SK-N-SH (cell line): ENCODE measurements around the gene TOMM20.

ENCODE experiments used
- TF ChIP-seq, protein P1 (sequence below): IDR thresholded peaks from 2 replicates; pipeline ENCODE4 v1.6.1; 2012; ENCODE audit warnings: mild to moderate bottlenecking, low read depth, low read length, moderate library complexity
- TF ChIP-seq, protein P2 (sequence below): fragments of 200-600 bp; sonication (generic); IDR thresholded peaks from 2 replicates; pipeline ENCODE4 v1.6.1; 2017; ENCODE audit warnings: antibody characterized with exemption, mild to moderate bottlenecking, moderate library complexity

DNA sequence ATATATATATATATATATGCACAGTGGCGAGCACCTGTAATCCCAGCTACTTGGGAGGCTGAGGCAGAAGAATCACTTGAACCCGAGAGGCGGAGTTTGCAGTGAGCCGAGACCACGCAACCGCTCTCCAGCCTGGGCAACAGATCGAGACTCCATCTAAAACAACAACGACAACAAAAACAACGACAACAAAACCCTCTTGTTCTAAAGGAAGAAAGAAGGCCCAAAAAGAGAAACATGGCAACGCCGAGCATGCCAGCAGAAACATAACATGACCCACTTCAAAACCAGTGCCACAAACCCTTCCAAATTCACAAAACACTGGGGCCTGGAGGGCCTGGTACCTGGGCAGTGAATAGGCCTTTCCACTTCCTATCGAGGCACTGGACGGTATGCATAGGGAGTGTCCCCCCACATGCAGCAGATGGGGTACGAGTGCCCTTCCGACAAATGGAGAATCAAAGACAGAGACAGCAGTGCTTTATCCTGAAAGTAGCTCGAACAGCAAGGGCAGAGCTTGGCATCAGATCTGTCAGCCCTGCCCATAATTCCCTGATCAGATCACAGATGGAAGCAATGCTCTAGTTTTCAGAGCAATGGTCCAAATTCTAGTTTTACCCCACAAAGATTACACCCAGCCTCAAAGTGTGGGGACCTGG is 52.0 kb downstream of the TOMM20 start:
- TF ChIP-seq, protein P1, sequence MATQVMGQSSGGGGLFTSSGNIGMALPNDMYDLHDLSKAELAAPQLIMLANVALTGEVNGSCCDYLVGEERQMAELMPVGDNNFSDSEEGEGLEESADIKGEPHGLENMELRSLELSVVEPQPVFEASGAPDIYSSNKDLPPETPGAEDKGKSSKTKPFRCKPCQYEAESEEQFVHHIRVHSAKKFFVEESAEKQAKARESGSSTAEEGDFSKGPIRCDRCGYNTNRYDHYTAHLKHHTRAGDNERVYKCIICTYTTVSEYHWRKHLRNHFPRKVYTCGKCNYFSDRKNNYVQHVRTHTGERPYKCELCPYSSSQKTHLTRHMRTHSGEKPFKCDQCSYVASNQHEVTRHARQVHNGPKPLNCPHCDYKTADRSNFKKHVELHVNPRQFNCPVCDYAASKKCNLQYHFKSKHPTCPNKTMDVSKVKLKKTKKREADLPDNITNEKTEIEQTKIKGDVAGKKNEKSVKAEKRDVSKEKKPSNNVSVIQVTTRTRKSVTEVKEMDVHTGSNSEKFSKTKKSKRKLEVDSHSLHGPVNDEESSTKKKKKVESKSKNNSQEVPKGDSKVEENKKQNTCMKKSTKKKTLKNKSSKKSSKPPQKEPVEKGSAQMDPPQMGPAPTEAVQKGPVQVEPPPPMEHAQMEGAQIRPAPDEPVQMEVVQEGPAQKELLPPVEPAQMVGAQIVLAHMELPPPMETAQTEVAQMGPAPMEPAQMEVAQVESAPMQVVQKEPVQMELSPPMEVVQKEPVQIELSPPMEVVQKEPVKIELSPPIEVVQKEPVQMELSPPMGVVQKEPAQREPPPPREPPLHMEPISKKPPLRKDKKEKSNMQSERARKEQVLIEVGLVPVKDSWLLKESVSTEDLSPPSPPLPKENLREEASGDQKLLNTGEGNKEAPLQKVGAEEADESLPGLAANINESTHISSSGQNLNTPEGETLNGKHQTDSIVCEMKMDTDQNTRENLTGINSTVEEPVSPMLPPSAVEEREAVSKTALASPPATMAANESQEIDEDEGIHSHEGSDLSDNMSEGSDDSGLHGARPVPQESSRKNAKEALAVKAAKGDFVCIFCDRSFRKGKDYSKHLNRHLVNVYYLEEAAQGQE = no peak
- TF ChIP-seq, protein P2, sequence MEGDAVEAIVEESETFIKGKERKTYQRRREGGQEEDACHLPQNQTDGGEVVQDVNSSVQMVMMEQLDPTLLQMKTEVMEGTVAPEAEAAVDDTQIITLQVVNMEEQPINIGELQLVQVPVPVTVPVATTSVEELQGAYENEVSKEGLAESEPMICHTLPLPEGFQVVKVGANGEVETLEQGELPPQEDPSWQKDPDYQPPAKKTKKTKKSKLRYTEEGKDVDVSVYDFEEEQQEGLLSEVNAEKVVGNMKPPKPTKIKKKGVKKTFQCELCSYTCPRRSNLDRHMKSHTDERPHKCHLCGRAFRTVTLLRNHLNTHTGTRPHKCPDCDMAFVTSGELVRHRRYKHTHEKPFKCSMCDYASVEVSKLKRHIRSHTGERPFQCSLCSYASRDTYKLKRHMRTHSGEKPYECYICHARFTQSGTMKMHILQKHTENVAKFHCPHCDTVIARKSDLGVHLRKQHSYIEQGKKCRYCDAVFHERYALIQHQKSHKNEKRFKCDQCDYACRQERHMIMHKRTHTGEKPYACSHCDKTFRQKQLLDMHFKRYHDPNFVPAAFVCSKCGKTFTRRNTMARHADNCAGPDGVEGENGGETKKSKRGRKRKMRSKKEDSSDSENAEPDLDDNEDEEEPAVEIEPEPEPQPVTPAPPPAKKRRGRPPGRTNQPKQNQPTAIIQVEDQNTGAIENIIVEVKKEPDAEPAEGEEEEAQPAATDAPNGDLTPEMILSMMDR = no peak
